GM13977 (cell line): ENCODE results near the gene ATP8B3.
"Not testable (repeated sequence)": the region's sequence is repeated elsewhere in the genome, so short reads cannot be mapped to it uniquely, and the experiment has no call there.

Experiments
- DNase-seq: peaks from one replicate; pipeline ENCODE4 v3.0.0; 2012; ENCODE audit warnings: low spot score
- in situ Hi-C: fragments of 300-500 bp; cut with MboI; formaldehyde crosslinking; loops from one replicate; pipeline ENCODE4 v1.12.0; 2022; ENCODE audit warnings: low sequenced_read_pairs, low pct_unique_long_range_greater_than_20kb, mixed read lengths, inconsistent platforms; ENCODE audit not compliant: unreplicated experiment
- TF ChIP-seq, protein P1 (sequence below): IDR thresholded peaks from 2 replicates; pipeline ENCODE4 v1.5.1; 2012; ENCODE audit warnings: mild to moderate bottlenecking, control low read depth; ENCODE audit not compliant: insufficient read depth; ENCODE audit errors: extremely low read depth, missing control alignments

Gene ATP8B3

DNA sequence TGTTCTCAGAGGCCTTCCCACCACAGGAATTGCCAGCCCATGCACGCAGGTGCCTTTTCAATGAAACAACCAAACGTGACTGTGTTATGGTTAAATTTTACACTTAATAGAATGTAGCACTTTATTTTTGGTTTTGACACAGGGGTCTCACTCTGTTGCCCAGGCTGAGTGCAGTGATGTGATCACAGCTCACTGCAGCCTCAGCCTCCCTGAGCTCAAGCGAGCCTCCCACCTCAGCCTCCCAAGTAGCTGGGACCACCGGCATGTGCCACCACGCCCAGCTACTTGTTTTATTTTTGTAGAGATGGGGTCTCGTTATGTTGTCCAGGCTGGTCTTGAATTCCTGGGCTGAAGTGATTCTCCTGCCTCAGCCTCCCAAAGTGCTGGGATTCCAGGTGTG is 7.2 kb downstream of the ATP8B3 start:
- in situ Hi-C loops = no loop called here
- no peak for DNase-seq
- TF ChIP-seq, protein P1, sequence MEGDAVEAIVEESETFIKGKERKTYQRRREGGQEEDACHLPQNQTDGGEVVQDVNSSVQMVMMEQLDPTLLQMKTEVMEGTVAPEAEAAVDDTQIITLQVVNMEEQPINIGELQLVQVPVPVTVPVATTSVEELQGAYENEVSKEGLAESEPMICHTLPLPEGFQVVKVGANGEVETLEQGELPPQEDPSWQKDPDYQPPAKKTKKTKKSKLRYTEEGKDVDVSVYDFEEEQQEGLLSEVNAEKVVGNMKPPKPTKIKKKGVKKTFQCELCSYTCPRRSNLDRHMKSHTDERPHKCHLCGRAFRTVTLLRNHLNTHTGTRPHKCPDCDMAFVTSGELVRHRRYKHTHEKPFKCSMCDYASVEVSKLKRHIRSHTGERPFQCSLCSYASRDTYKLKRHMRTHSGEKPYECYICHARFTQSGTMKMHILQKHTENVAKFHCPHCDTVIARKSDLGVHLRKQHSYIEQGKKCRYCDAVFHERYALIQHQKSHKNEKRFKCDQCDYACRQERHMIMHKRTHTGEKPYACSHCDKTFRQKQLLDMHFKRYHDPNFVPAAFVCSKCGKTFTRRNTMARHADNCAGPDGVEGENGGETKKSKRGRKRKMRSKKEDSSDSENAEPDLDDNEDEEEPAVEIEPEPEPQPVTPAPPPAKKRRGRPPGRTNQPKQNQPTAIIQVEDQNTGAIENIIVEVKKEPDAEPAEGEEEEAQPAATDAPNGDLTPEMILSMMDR = no peak

DNA sequence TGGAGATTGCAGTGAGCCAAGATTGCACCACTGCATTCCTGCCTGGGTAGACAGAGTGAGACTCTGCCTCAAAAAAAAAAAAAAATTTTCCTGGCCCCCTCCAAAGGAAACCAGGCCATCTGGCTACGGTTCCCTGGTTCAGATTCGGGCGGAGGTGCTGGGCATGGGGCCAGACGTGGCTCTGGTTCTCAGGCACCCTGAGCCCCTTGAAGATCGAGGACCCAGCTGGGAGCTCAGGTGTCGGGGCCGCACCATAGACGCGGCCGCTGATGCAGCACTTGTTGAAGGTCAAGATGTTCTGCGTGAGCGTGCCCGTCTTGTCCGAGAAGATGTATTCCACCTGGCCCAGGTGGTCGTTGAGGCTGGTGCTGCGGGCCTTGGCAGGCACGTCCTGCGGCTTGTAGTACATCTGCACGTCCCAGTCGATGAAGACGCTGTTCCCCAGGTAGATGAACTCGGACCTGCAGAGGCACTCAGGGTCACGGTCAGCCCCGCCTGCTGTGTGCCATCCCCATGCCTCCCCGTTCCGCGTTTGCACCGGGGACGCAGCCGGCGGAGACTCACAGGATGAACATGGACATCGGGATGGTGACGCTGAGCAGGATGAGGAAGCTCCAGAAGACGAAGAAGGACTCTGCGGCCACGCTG is 12.3 kb downstream of the ATP8B3 start:
- TF ChIP-seq, protein P1 = no peak
- no peak for DNase-seq
- in situ Hi-C loops = no loop called here

DNA sequence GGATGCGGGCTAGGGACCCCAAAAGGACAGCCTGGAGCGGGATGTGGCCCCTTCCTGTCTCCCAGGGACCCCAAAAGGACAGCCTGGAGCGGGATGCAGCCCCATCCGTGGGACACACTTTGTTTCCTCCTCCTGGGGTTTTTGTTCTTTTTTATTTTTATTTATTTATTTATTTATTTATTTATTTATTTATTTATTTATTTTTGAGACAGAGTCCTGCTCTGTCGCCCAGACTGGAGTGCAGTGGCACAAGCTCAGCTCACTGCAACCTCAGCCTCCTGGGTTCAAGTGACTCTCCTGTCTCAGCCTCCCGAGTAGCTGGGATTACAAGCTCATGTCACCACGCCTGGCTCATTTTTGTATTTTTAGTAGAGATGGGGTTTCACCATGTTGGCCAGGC is 14.8 kb downstream of the ATP8B3 start:
- in situ Hi-C loops, DNase-seq: not testable (repeated sequence)

DNA sequence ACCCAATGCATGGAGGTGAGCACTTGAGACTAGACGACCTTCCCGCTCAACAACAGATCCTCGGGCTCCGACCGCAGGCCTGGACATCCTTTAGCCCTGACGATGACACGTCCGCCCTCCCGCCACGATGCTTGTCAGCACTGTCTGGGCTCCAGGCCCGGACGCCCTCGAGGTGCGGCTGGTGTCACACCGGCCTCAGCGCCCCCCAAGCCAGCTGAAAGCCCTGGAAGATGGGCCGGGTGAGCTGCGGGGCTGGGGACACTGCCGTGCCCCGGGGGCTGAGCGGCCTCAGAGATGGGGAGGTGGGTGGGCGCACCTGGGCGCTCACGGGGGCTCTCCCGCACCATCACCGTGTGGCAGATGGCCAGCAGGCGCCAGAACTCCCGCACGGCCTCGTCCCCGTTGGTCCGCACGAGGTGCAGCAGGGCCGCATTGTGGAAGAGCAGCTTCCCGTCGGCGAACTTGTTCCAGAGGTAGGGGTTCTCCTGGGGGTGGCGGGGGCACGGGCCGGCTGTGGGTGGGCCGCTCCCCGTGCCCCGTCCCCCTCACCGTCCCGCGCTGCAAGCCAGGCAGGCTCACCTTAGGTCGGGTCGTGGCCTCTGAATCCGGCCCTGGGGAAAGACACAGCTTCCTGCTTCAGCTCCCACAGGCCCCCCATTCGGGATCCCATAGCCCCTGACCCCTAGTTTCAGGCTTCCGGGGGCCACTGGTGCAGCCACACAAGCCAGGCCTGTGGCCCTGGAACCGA is 15.5 kb downstream of the ATP8B3 start:
- TF ChIP-seq, protein P1 = no peak
- no peak for DNase-seq
- in situ Hi-C loops = no loop called here

DNA sequence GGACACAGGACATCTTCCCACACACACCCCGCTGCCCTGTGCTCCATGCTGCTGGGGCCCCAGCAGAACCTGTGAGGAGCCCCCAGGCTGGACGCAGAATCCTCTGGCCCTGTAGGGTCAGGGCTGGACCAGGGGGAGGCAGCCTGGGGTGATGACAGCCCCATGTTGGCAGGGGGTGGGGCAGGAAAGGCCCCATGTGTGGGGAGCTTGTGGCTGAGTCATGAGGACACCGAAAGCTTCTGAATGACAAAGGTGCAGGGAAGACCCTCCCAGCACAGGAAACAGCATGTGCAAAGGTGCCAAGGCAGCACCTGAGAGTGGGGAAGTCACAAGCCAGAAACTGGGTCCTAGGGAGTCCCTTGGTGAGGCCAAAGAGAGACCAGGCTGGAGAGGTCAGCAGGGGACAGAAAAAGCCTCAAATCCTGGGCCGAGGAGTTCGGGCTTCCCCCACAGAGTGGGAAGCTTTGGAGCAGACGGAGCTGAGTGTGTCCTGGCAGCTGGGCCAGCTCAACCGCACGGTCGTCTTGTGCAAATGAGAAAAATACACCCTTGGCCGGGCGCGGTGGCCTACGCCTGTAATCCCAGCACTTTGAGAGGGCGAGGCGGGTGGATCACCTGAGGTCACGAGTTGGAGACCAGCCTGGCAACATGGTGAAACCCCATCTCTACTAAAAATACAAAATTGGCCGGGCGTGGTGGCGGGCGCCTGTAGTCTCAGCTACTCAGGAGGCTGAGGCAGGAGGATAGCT is 17.5 kb downstream of the ATP8B3 start:
- in situ Hi-C loops = no loop called here
- DNase-seq = no peak
- TF ChIP-seq, protein P1 = no peak

DNA sequence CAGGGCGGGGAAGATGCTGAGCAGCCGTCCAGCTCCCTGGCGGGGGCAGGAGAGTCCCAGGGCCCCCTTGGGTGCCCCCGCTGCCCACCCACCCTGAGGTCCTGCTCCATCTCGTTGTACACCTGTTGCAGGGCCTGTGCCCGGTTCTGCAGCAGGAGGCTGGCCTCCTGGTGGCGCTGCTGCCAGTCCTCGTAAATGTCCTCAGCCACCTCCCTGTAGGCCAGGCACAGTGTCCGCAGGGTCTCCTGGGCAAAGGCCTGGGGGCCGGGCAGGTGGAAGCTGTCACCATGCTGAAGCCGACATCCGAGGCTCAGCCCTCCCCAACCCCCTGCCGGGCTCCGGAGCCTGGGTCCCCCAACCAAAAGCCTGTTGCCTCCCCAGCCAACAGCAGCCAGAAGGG is 20.2 kb downstream of the ATP8B3 start:
- TF ChIP-seq, protein P1 = no peak
- DNase-seq = no peak
- in situ Hi-C loops = no loop called here
